Testis (tissue), 2 donors: ENCODE measurements around the gene DMPK.

Source experiments
- CTCF ChIP-seq, 3 experiments: fragments of 450-650 bp in 2 of 3; fragments of 200-600 bp in 1 of 3; sonication (generic) in 1 of 3; IDR thresholded peaks; one replicate each; pipeline ENCODE4 v1.5.1; 2016 to 2019; ENCODE audit warnings: antibody characterized with exemption in 3 of 3, mild to moderate bottlenecking in 2 of 3, moderate library complexity in 1 of 3
- POLR2A ChIP-seq: fragments of 450-650 bp; IDR thresholded peaks from one replicate; pipeline ENCODE4 v1.6.1; 2017; ENCODE audit warnings: antibody characterized with exemption, mild to moderate bottlenecking, moderate library complexity

- TF ChIP-seq POLR2A = peak; percentile 13
- TF ChIP-seq CTCF (IDR thresholded peaks at IDR 0.05) = no peak
These were observed 10.3 kb upstream of the DMPK start, which contains the start of gene DMWD for GRCh38 chr19:45792470-45793177.
